GM13977 (cell line): ENCODE results near the gene ETV7.

Source experiments
- DNase-seq: peaks from one replicate; pipeline ENCODE4 v3.0.0; 2012; ENCODE audit warnings: low spot score
- in situ Hi-C: fragments of 300-500 bp; cut with MboI; formaldehyde crosslinking; loops from one replicate; pipeline ENCODE4 v1.12.0; 2022; ENCODE audit warnings: low sequenced_read_pairs, low pct_unique_long_range_greater_than_20kb, mixed read lengths, inconsistent platforms; ENCODE audit not compliant: unreplicated experiment
- TF ChIP-seq, protein P1 (sequence below): IDR thresholded peaks from 2 replicates; pipeline ENCODE4 v1.5.1; 2012; ENCODE audit warnings: mild to moderate bottlenecking, control low read depth; ENCODE audit not compliant: insufficient read depth; ENCODE audit errors: extremely low read depth, missing control alignments

The ETV7 gene

GRCh38 chr6:36327226-36327918 is 60.1 kb downstream of the ETV7 start:
- in situ Hi-C loops, result no loop called here
- no peak for DNase-seq
- TF ChIP-seq, protein P1, sequence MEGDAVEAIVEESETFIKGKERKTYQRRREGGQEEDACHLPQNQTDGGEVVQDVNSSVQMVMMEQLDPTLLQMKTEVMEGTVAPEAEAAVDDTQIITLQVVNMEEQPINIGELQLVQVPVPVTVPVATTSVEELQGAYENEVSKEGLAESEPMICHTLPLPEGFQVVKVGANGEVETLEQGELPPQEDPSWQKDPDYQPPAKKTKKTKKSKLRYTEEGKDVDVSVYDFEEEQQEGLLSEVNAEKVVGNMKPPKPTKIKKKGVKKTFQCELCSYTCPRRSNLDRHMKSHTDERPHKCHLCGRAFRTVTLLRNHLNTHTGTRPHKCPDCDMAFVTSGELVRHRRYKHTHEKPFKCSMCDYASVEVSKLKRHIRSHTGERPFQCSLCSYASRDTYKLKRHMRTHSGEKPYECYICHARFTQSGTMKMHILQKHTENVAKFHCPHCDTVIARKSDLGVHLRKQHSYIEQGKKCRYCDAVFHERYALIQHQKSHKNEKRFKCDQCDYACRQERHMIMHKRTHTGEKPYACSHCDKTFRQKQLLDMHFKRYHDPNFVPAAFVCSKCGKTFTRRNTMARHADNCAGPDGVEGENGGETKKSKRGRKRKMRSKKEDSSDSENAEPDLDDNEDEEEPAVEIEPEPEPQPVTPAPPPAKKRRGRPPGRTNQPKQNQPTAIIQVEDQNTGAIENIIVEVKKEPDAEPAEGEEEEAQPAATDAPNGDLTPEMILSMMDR, result no peak

DNA sequence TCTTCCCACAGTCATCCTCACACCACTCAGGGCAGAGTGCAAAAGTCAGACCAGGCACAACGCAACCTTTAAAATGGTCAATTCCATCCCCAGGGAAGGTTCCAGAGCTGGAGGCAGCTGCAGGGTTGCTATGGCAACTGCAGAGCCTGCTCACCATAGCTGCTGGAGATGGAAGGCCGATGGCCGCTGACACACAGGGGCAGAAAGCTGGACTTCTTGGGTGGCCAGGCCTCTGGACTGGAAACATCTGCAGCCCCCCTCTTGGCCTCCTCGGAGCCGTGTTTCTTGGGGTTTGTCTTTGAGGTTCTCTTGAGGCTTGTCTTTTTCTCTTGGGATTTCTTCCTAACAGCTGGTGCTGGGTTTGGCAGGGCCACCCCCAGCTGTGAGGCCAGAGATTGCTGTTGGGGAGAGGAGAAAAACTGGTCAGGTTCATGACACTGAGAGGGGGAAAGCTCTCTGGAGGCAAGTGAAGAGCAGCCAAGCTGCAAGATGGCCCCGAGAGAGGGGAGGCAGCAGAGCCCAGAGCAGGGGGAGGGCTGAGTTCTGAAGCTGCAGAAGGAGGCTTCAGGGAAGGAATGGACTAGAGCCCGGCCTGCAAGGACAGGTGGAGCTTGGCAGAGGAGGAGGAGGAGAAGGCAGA is 61.0 kb downstream of the ETV7 start:
- in situ Hi-C loops, result no loop called here
- DNase-seq, result no peak

DNA sequence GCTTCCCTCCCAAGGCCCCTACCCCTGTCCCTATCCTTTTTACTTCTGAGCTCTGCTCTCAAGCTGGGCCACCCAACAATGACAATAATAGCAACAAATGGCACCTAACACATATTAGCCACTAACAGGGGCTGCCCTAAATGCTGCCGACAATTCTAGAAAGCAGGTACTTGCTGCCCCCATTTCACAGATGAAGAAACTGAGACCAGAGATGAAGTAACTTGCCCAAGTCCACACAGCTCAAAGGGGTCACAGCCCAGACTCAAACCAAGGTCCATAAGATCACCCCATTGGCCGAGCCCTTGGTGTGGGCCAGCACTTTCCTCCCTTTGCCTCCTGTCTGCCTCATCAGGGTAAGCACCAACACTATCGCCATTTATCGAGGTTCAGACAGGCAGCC is 62.8 kb downstream of the ETV7 start:
- DNase-seq, result no peak
- in situ Hi-C loops, result no loop called here
- TF ChIP-seq, protein P1, result no peak

More for the DNA sequence above, 61.0 kb downstream of the ETV7 start:
- TF ChIP-seq, protein P1, result no peak

DNA sequence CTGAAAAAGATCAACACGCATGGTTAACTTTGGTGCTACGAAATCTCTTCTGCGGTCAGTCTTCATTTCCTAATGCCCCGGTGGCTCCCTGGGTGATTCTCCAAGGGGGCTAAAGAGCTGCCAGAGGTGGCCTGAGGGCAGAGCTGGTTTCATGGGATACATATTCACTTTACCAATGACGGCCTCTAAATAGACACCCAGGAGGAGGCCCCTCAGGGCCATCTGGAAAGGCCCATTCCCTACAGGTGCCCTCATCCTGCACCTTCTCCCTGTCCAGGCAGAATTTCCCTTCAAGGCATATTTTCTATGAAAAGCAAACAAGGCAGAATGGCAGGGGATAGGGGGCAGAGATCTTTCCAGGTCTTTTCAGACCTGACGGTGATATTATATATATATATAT is 63.3 kb downstream of the ETV7 start:
- TF ChIP-seq, protein P1, result no peak
- in situ Hi-C loops, result no loop called here
- no peak for DNase-seq

- DNase-seq, result no peak
- in situ Hi-C loops, result no loop called here
- TF ChIP-seq, protein P1, result no peak
Observed at GRCh38 chr6:36323062-36323461, 64.4 kb downstream of the ETV7 start.

DNA sequence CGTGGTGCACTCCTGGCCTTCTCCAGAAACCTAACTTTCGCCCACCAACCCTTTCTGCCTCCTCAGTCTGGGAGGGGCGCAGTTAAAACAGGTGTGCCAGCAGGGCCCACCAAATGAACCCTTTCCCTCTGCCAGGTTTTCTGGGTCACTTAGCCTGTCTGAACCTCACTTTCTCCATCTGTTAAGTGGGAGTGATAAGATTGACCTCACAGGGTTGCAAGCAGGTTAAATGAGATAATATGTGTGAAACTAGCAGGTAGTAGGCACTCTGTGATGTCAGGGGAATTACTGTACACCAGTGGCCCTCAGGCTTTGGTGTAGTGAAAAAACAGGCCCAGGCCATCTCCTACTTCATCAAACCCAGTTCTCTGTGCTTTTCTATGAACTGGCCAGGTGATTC is 64.9 kb downstream of the ETV7 start:
- TF ChIP-seq, protein P1, result no peak
- no peak for DNase-seq
- in situ Hi-C loops, result no loop called here
